Astrocyte (in vitro differentiated cells and primary cell): Measurements from ENCODE around the gene HMHB1. TPM values are rescaled to one million over a fixed set of nuclear protein-coding genes. Genes with fewer than 3 reads are reported as not detected.

Experiments
- DNase-seq: peaks from one replicate; pipeline ENCODE4 v3.0.0-alpha.2; 2010; ENCODE audit warnings: low read depth
- FAIRE-seq: peaks from 2 replicates; lab custom pipeline; 2011; peaks lifted over from hg19 to GRCh38; lab: Jason Lieb, UNC
- H2AFZ ChIP-seq: 2 replicates; pipeline ENCODE4 v1.6.0; 2012; ENCODE audit warnings: low read depth, low read length, inconsistent platforms
- H3K27ac ChIP-seq: 2 replicates; pipeline ENCODE4 v1.5.1; 2011; ENCODE audit warnings: low read depth, low read length, inconsistent platforms
- H3K27me3 ChIP-seq: 2 replicates; pipeline ENCODE4 v1.6.0; 2011; ENCODE audit warnings: low read length, inconsistent platforms; ENCODE audit not compliant: insufficient read depth
- H3K36me3 ChIP-seq: 2 replicates; pipeline ENCODE4 v1.5.1; 2011; ENCODE audit warnings: low read length, inconsistent platforms; ENCODE audit not compliant: insufficient read depth
- H3K4me1 ChIP-seq: 2 replicates; pipeline ENCODE4 v1.5.1; 2011; ENCODE audit warnings: low read length, inconsistent platforms; ENCODE audit not compliant: insufficient read depth
- H3K4me2 ChIP-seq: 2 replicates; pipeline ENCODE4 v1.6.0; 2012; ENCODE audit warnings: low read length, inconsistent platforms
- H3K4me3 ChIP-seq: 2 replicates; pipeline ENCODE4 v1.5.1; 2011; ENCODE audit warnings: low read depth, mild to moderate bottlenecking, low read length, inconsistent platforms; ENCODE audit not compliant: insufficient read depth
- H3K79me2 ChIP-seq: 2 replicates; pipeline ENCODE4 v1.6.0; 2012; ENCODE audit warnings: mild to moderate bottlenecking, low read length, inconsistent platforms; ENCODE audit not compliant: insufficient read depth
- H3K9ac ChIP-seq: 2 replicates; pipeline ENCODE4 v1.6.0; 2012; ENCODE audit warnings: mild to moderate bottlenecking, low read length, inconsistent platforms
- H3K9me3 ChIP-seq: 2 replicates; pipeline ENCODE4 v1.5.1; 2012; ENCODE audit warnings: low read depth, mild to moderate bottlenecking, low read length, inconsistent platforms; ENCODE audit not compliant: insufficient read depth
- H4K20me1 ChIP-seq: 2 replicates; pipeline ENCODE4 v1.6.0; 2012; ENCODE audit warnings: low read length, inconsistent platforms; ENCODE audit not compliant: insufficient read depth
- H3K27ac Mint-ChIP-seq: one replicate; pipeline ENCODE4 v1.8.0; 2021; ENCODE audit warnings: mild to moderate bottlenecking, mixed read lengths; ENCODE audit not compliant: unreplicated experiment
- H3K27me3 Mint-ChIP-seq: one replicate; pipeline ENCODE4 v1.8.0; 2021; ENCODE audit warnings: low read depth, mixed read lengths; ENCODE audit not compliant: unreplicated experiment
- H3K36me3 Mint-ChIP-seq: one replicate; pipeline ENCODE4 v1.8.0; 2021; ENCODE audit warnings: low read depth, mixed read lengths; ENCODE audit not compliant: unreplicated experiment
- H3K4me1 Mint-ChIP-seq: one replicate; pipeline ENCODE4 v1.8.0; 2021; ENCODE audit warnings: low read depth, mixed read lengths; ENCODE audit not compliant: unreplicated experiment
- H3K4me3 Mint-ChIP-seq: one replicate; pipeline ENCODE4 v1.8.0; 2021; ENCODE audit warnings: mild to moderate bottlenecking, moderate library complexity, mixed read lengths; ENCODE audit not compliant: unreplicated experiment
- H3K9me3 Mint-ChIP-seq: one replicate; pipeline ENCODE4 v1.8.0; 2021; ENCODE audit warnings: mild to moderate bottlenecking, mixed read lengths; ENCODE audit not compliant: unreplicated experiment
- CTCF ChIP-seq: IDR thresholded peaks from 2 replicates; pipeline ENCODE4 v1.5.1; 2011; ENCODE audit warnings: low read depth, mild to moderate bottlenecking, inconsistent platforms, low read length, moderate library complexity; ENCODE audit not compliant: insufficient read depth
- EZH2 ChIP-seq: IDR thresholded peaks from 2 replicates; pipeline ENCODE4 v1.6.1; 2012; ENCODE audit warnings: mild to moderate bottlenecking, low read length, inconsistent platforms; ENCODE audit not compliant: insufficient read depth
- total RNA-seq: library from RNA; stranded (reverse); gene quantifications from 2 replicates; pipeline ENCODE4 v1.2.1, GENCODE V29; 2021

The HMHB1 gene
- total RNA-seq, 1 donor from 2014 or later, result not detected

- no peaks in the 10 kb centered on the region for H3K4me1 ChIP-seq
- no peak overlapping the region for H3K4me2 ChIP-seq
- H3K36me3 ChIP-seq, result no peaks in the 10 kb centered on the region
- DNase-seq (no peak), FAIRE-seq (no peak)
- H3K4me3 ChIP-seq, result no peak overlapping the region
- no peaks in the 10 kb centered on the region for H3K27me3 Mint-ChIP-seq
- H3K9ac ChIP-seq, result no peak overlapping the region
- no peaks in the 10 kb centered on the region for H3K27me3 ChIP-seq
- no peak overlapping the region for H2AFZ ChIP-seq
- H3K27ac ChIP-seq, result no peak overlapping the region
- no peaks in the 10 kb centered on the region for H3K79me2 ChIP-seq
- no peak overlapping the region for H3K4me3 Mint-ChIP-seq
- H3K4me1 Mint-ChIP-seq, result peaks cover 12% of the 10 kb centered on the region
- H3K27ac Mint-ChIP-seq, result no peak overlapping the region
- TF ChIP-seq CTCF, result no peak
- TF ChIP-seq EZH2, result no peak
- H3K9me3 Mint-ChIP-seq, result peaks cover 2% of the 10 kb centered on the region
- no peaks in the 10 kb centered on the region for H4K20me1 ChIP-seq
- H3K9me3 ChIP-seq, result no peaks in the 10 kb centered on the region
- no peaks in the 10 kb centered on the region for H3K36me3 Mint-ChIP-seq
These were observed 29.2 kb upstream of the HMHB1 start for GRCh38 chr5:143782588-143783386.

GRCh38 chr5:143788401-143788800 lies 23.6 kb upstream of the HMHB1 start:
- Histone ChIP-seq H3K4me2 (no peak overlapping the region), H3K9ac (no peak overlapping the region), H3K4me1 (no peaks in the 10 kb centered on the region), H3K79me2 (no peaks in the 10 kb centered on the region), H3K27me3 (no peaks in the 10 kb centered on the region), H3K36me3 (no peaks in the 10 kb centered on the region), H3K4me3 (no peak overlapping the region), H3K9me3 (no peaks in the 10 kb centered on the region), H4K20me1 (no peaks in the 10 kb centered on the region), H2AFZ (no peak overlapping the region), H3K27ac (no peak overlapping the region)
- Mint-ChIP-seq H3K36me3 (no peaks in the 10 kb centered on the region), H3K27me3 (no peaks in the 10 kb centered on the region), H3K4me1 (peaks cover 10% of the 10 kb centered on the region), H3K4me3 (no peak overlapping the region), H3K9me3 (peaks cover 2% of the 10 kb centered on the region), H3K27ac (no peak overlapping the region)
- no peak for DNase-seq
- TF ChIP-seq EZH2, result no peak
- no peak for TF ChIP-seq CTCF
- FAIRE-seq, result no peak
